ENCODE data around the gene EHMT1. TPM values are rescaled to one million over a fixed set of nuclear protein-coding genes. Genes with fewer than 3 reads are reported as not detected.
A peak's percentile ranks its signal among the peaks of the same experiment; 100 is the strongest.

EHMT1 gene
- total RNA-seq, 1 donor from 2014 or later = 82.7 TPM

- DNase-seq (no peak), ATAC-seq (no peak)
- Histone ChIP-seq H3K4me3 (no peak overlapping the region), H3K9me3 (no peaks in the 10 kb centered on the region), H3K36me3 (peaks cover 36% of the 10 kb centered on the region), H3K27me3 (no peaks in the 10 kb centered on the region), H3K27ac (no peak overlapping the region), H3K4me1 (peaks cover 16% of the 10 kb centered on the region)
- intact Hi-C loops (cut with DNase I) = no loop called here
- no peak for TF ChIP-seq CTCF (IDR thresholded peaks at IDR 0.05)
Observed at GRCh38 chr9:137588311-137588710, 30.5 kb upstream of the EHMT1 start.

GRCh38 chr9:137588891-137589290 lies 29.9 kb upstream of the EHMT1 start:
- DNase-seq (no peak), ATAC-seq (no peak)
- Histone ChIP-seq H3K27ac (no peak overlapping the region), H3K27me3 (no peaks in the 10 kb centered on the region), H3K9me3 (no peaks in the 10 kb centered on the region), H3K4me1 (peaks cover 16% of the 10 kb centered on the region), H3K36me3 (peaks cover 31% of the 10 kb centered on the region), H3K4me3 (no peak overlapping the region)
- intact Hi-C loops (cut with DNase I) = no loop called here
- no peak for TF ChIP-seq CTCF (IDR thresholded peaks at IDR 0.05)

- Histone ChIP-seq H3K27ac (no peak overlapping the region), H3K27me3 (no peaks in the 10 kb centered on the region), H3K4me1 (peaks cover 16% of the 10 kb centered on the region), H3K4me3 (peak overlapping the region; percentile 63), H3K9me3 (no peaks in the 10 kb centered on the region), H3K36me3 (peaks cover 25% of the 10 kb centered on the region)
- TF ChIP-seq CTCF (IDR thresholded peaks at IDR 0.05) = no peak
- no peak for ATAC-seq
- DNase-seq = no peak
- intact Hi-C loops (cut with DNase I) = no loop called here
Observed at GRCh38 chr9:137589441-137590122, 29.2 kb upstream of the EHMT1 start.

- no peak for TF ChIP-seq CTCF (IDR thresholded peaks at IDR 0.05)
- Histone ChIP-seq H3K36me3 (peaks cover 23% of the 10 kb centered on the region), H3K27ac (no peak overlapping the region), H3K9me3 (no peaks in the 10 kb centered on the region), H3K27me3 (no peaks in the 10 kb centered on the region), H3K4me3 (peak overlapping the region; percentile 63), H3K4me1 (peaks cover 16% of the 10 kb centered on the region)
- no peak for DNase-seq
- intact Hi-C loops (cut with DNase I) = no loop called here
- no peak for ATAC-seq
Observed at GRCh38 chr9:137590123-137590468, 28.7 kb upstream of the EHMT1 start.

- Histone ChIP-seq H3K4me1 (peaks cover 16% of the 10 kb centered on the region), H3K27me3 (no peaks in the 10 kb centered on the region), H3K27ac (peak within 1 kb of the TSS; percentile 58), H3K36me3 (peaks cover 21% of the 10 kb centered on the region), H3K4me3 (peak within 1 kb of the TSS; percentile 66), H3K9me3 (no peaks in the 10 kb centered on the region)
- peak; percentile 97 for ATAC-seq
- TF ChIP-seq CTCF (IDR thresholded peaks at IDR 0.05) = no peak
- peak; percentile 94 for DNase-seq
- intact Hi-C loops (cut with DNase I) = no loop called here
Observed at GRCh38 chr9:137590469-137591383, 28.1 kb upstream of the EHMT1 start, which contains the start of gene ZMYND19. TSS of gene ZMYND19 (minus strand) at chr9:137590512. CDS start at chr9:137590263, 249 bp downstream.

Measured in upper lobe of right lung (tissue), 1 donor.